ENCODE results near the gene DCK.
"Not testable (repeated sequence)": the region's sequence is repeated elsewhere in the genome, so short reads cannot be mapped to it uniquely, and the experiment has no call there.

Gene DCK

GRCh38 chr4:70999639-71000038 is 6.2 kb downstream of the DCK start:
- H3K4me3 ChIP-seq (ENCODE audit: low read depth, low read length) = not testable (repeated sequence)

DNA sequence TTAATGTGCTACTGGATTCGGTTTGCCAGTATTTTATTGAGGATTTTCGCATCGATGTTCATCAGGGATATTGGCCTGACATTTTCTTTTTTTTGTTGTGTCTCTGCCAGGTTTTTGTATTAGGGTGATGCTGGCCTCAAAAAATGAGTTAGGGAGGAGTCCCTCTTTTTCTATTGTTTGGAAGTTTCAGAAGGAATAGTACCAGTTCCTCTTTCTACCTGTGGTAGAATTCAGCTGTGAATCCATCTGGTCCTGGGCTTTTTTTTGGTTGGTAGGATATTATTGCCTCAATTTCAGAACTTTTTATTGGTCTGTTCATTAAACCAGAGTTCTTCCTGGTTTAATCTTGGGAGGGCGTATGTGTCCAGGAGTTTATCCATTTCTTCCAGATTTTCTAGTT is 7.9 kb downstream of the DCK start:
- H3K4me3 ChIP-seq (ENCODE audit: low read depth, low read length) = not testable (repeated sequence)

GRCh38 chr4:71004281-71004851 is 10.9 kb downstream of the DCK start:
- no peak overlapping the region for H3K4me3 ChIP-seq (ENCODE audit: low read depth, low read length)

- not testable (repeated sequence) for H3K4me3 ChIP-seq (ENCODE audit: low read depth, low read length)
Measured at GRCh38 chr4:71005025-71005424, 11.6 kb downstream of the DCK start.

GRCh38 chr4:71006203-71006907 is 12.9 kb downstream of the DCK start:
- H3K4me3 ChIP-seq (ENCODE audit: low read depth, low read length) = no peak overlapping the region

- H3K4me3 ChIP-seq (ENCODE audit: low read depth, low read length) = no peak overlapping the region
Measured at GRCh38 chr4:71008196-71008595, 14.7 kb downstream of the DCK start.

DNA sequence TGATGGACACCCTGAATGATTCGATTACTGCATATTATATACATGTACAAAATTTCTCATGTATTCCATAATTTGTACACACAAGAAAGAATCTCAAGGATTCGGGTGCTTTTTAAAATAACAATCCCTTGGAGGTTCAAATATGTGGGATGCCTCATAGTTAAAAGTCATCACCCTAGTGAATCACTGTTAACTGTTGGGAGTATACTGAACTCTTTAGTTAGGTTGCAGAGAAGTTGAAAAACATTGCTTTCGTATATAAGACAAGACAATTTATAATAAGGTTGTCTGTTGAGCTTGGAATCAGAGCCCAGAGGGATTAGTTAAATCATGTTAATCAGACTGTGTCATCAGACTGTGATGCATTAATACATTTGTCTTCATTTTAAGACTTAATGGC is 15.6 kb downstream of the DCK start:
- H3K4me3 ChIP-seq (ENCODE audit: low read depth, low read length) = no peak overlapping the region

GRCh38 chr4:71009890-71010588 is 16.6 kb downstream of the DCK start:
- H3K4me3 ChIP-seq (ENCODE audit: low read depth, low read length) = no peak overlapping the region

DNA sequence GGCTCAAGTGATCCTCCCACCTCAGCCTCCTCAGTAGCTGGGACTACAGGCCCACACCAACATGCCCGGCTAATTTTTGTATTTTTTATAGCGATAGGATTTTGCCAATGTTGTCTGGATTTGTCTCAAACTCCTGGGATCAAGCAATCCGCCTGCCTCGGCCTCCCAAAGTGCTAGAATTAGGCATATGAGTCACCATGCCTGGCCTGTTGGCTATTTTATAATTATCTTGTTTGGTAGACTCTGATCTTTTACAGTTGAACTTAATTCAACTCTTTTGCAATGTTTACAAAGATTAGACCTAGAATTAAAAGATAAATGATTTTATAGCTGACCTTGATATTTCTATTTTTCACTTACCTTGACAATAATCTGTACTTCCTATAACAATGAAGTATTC is 18.0 kb downstream of the DCK start:
- no peak overlapping the region for H3K4me3 ChIP-seq (ENCODE audit: low read depth, low read length)

GRCh38 chr4:71017391-71017790 is 23.9 kb downstream of the DCK start:
- H3K4me3 ChIP-seq (ENCODE audit: low read depth, low read length) = not testable (repeated sequence)

GRCh38 chr4:71020611-71021010 is 27.2 kb downstream of the DCK start:
- H3K4me3 ChIP-seq (ENCODE audit: low read depth, low read length) = no peak overlapping the region

- H3K4me3 ChIP-seq (ENCODE audit: low read depth, low read length) = no peak overlapping the region
Measured at GRCh38 chr4:71025654-71026053, 32.2 kb downstream of the DCK start.

- H3K4me3 ChIP-seq (ENCODE audit: low read depth, low read length) = no peak overlapping the region
Measured at GRCh38 chr4:71026086-71026485, 32.6 kb downstream of the DCK start.

- no peak overlapping the region for H3K4me3 ChIP-seq (ENCODE audit: low read depth, low read length)
Measured at GRCh38 chr4:71027611-71028010, 34.2 kb downstream of the DCK start.

DNA sequence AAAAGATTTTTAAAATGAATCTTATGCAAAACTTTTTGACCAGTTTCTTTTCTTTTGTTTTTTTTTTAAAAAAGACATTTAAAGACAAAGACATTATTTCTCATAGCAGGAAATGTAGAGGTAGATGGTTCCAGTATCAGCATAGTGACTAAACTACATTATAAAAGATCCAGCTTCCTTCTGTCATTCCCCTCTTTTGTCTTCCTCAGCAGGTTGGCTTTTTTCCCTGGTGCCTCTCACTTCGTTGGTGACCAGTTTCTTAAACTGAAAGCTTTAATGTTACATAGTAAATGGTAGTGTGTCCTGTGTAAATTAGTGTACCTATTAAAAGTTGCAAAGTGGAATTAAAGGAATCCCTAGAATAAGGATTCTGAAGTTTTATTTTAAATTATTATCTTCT is 36.1 kb downstream of the DCK start:
- H3K4me3 ChIP-seq (ENCODE audit: low read depth, low read length) = no peak overlapping the region

DNA sequence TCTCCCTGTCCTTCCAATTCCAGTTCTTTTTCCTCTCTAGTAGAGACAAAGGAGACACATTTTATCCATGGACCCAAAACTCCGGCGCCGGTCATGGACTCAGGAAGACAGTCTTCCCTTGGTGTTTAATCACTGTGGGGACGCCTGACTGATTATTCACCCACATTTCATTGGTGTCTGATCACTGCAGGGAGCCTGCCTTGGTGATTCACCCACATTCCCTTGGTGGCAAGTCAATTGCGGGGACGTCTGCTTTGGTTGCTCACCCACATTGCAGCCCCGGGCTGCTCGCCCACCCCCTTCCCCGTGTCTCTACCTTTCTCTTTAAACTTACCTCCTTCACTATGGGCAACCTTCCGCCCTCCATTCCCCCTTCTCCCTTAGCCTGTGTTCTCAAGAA is 38.7 kb downstream of the DCK start:
- H3K4me3 ChIP-seq (ENCODE audit: low read depth, low read length) = not testable (repeated sequence)

GRCh38 chr4:71045256-71045655 is 51.8 kb downstream of the DCK start:
- no peak overlapping the region for H3K4me3 ChIP-seq (ENCODE audit: low read depth, low read length)

- H3K4me3 ChIP-seq (ENCODE audit: low read depth, low read length) = no peak overlapping the region
Measured at GRCh38 chr4:71049395-71049794, 55.9 kb downstream of the DCK start.

DNA sequence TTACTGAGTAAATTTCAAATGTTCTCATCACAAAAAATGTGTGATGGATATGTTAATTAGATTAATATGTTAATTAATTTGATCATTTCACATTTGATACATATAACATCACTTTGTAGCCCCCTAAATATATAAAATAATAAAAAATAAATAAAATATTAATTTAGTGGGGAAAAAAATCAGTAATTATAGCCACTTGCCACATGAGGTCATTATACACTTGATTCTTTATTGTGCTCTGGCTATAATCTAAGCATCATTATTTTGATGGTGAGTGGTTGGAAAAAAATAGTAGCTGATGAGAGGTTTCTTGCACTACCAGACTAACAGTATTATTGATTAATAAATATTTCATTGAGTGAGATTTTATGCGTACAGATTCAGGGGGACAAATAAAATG is 57.4 kb downstream of the DCK start:
- H3K4me3 ChIP-seq (ENCODE audit: low read depth, low read length) = no peak overlapping the region

DNA sequence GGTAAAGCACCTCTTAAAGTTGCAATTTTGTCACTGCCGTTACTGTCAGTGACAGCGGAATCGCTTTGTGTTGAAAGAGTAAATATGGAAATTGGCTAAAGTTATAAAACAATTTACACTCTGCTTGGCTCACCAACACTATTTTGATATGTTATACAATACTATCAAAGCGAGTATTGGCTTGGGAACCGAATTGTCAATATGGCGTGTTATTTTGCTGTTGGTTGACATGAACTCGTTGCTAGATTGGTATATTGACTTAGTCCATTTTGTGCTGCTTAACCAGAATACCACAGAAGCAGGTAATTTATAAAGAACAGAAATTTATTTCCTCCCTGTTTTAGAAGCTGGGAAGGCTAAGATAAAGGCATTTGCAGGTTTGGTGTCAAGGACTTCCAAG is 58.6 kb downstream of the DCK start:
- H3K4me3 ChIP-seq (ENCODE audit: low read depth, low read length) = no peak overlapping the region

GRCh38 chr4:71052716-71053115 is 59.3 kb downstream of the DCK start:
- H3K4me3 ChIP-seq (ENCODE audit: low read depth, low read length) = no peak overlapping the region

DNA sequence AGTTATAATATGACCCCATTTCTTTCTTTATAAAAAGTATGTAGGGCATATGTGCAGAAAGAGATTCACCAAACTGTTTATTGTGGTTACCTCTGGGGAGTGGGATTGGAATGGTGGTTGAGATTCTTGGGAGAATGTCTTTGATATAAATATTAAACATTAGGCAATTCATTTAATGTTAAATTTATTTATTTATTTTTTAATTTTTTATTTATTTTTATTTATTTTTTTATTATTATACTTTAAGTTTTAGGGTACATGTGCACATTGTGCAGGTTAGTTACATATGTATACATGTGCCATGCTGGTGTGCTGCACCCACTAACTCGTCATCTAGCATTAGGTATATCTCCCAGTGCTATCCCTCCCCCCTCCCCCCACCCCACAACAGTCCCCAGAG is 60.2 kb downstream of the DCK start:
- not testable (repeated sequence) for H3K4me3 ChIP-seq (ENCODE audit: low read depth, low read length)
